GM12878 (cell line): ENCODE measurements around the gene SRP68. TPM values are rescaled to one million over a fixed set of nuclear protein-coding genes. Genes with fewer than 3 reads are reported as not detected.

Experiments used
- ATAC-seq: fragments of 200-7000 bp; cut with Tn5 transposase; 3 replicates; pipeline ENCODE4 v1.9.1; 2020; ENCODE audit warnings: mild to moderate bottlenecking, moderate library complexity
- BruUV-seq: library from RNA; stranded (reverse); fragments of 400-500 nt; replicated peaks from 2 replicates; lab custom pipeline; 2021; lab: Mats Ljungman, UMichigan
- CTCF ChIA-PET: fragments of 300-600 bp; sonication (Branson Sonifier 250); formaldehyde crosslinking; extraction: SDS; loops from one replicate; lab custom pipeline; 2021; ENCODE audit warnings: inconsistent platforms; lab: Yijun Ruan, JAX
- POLR2A ChIA-PET: fragments of 350-600 bp; formaldehyde crosslinking; extraction: SDS; loops from one replicate; lab custom pipeline; 2021; ENCODE audit warnings: inconsistent platforms; lab: Charles Lee
- RAD21 ChIA-PET: fragments of 300-600 bp; sonication (Branson Sonifier 250); formaldehyde crosslinking; loops from one replicate; lab custom pipeline; 2023; ENCODE audit warnings: antibody characterized with exemption; ENCODE audit not compliant: unreplicated experiment; lab: Charles Lee
- SMC1A ChIA-PET: fragments of 300-600 bp; sonication (Branson Sonifier 250); formaldehyde crosslinking; loops from one replicate; lab custom pipeline; 2023; ENCODE audit not compliant: unreplicated experiment, uncharacterized antibody; lab: Charles Lee
- DNase-seq: peaks from one replicate; pipeline ENCODE4 v3.0.0-alpha.2; 2011; ENCODE audit warnings: low read depth, low spot score
- FAIRE-seq: peaks from 3 replicates; lab custom pipeline; 2011; peaks lifted over from hg19 to GRCh38; lab: Jason Lieb, UNC
- H2AFZ ChIP-seq: 2 replicates; pipeline ENCODE4 v1.6.0; 2011; ENCODE audit warnings: low read depth, low read length, control low read depth; ENCODE audit not compliant: control insufficient read depth
- H3K27ac ChIP-seq: 2 replicates; pipeline ENCODE4 v1.5.1; 2011; ENCODE audit warnings: control low read depth; ENCODE audit not compliant: control insufficient read depth, insufficient read depth
- H3K27me3 ChIP-seq, 2 experiments: replicated peaks in 1 of 2; 2 replicates each; pipeline versions ENCODE4 v1.6.0 to v1.6.1; 2011; ENCODE audit warnings: low read length in 1 of 2; ENCODE audit not compliant: control insufficient read depth in 2 of 2, insufficient read depth in 2 of 2
- H3K36me3 ChIP-seq, 2 experiments: 2 replicates each; pipeline ENCODE4 v1.5.1; 2011; ENCODE audit warnings: low read length in 1 of 2; ENCODE audit not compliant: control insufficient read depth in 2 of 2, insufficient read depth in 2 of 2
- H3K4me1 ChIP-seq: 2 replicates; pipeline ENCODE4 v1.6.1; 2011; ENCODE audit warnings: mild to moderate bottlenecking, low read length, moderate library complexity, mixed read lengths; ENCODE audit not compliant: control insufficient read depth, insufficient read depth
- H3K4me2 ChIP-seq: 2 replicates; pipeline ENCODE4 v1.6.0; 2011; ENCODE audit warnings: control low read depth; ENCODE audit not compliant: control insufficient read depth, insufficient read depth
- H3K4me3 ChIP-seq: fragments of 200-600 bp; sonication (generic); 2 replicates; pipeline ENCODE4 v1.5.1; 2016
- H3K79me2 ChIP-seq: 2 replicates; pipeline ENCODE4 v1.6.0; 2011; ENCODE audit warnings: low read length; ENCODE audit not compliant: control insufficient read depth, insufficient read depth
- H3K9ac ChIP-seq: 2 replicates; pipeline ENCODE4 v1.8.0; 2011; ENCODE audit warnings: low read length, control low read depth, mixed read lengths; ENCODE audit not compliant: control insufficient read depth, insufficient read depth
- H3K9me3 ChIP-seq: replicated peaks from 3 replicates; pipeline ENCODE4 v1.5.1; 2011; ENCODE audit warnings: mild to moderate bottlenecking, low read length; ENCODE audit not compliant: control insufficient read depth, insufficient read depth
- H4K20me1 ChIP-seq: 2 replicates; pipeline ENCODE4 v1.6.0; 2011; ENCODE audit not compliant: control insufficient read depth, insufficient read depth
- BCL3 ChIP-seq: IDR thresholded peaks from 2 replicates; pipeline ENCODE4 v1.6.1; 2011; ENCODE audit warnings: borderline replicate concordance, low read depth, mild to moderate bottlenecking, moderate library complexity, low read length; ENCODE audit not compliant: insufficient read depth, poor library complexity, severe bottlenecking
- CUX1 ChIP-seq: IDR thresholded peaks from 2 replicates; pipeline ENCODE4 v1.6.1; 2012; ENCODE audit warnings: improper control_type of control experiment, low read depth, low read length; ENCODE audit not compliant: insufficient replicate concordance
- EZH2 ChIP-seq: IDR thresholded peaks from 2 replicates; pipeline ENCODE4 v1.6.1; 2012; ENCODE audit warnings: low read depth, mild to moderate bottlenecking, control low read depth, inconsistent platforms, low read length, borderline replicate concordance; ENCODE audit not compliant: control insufficient read depth
- IKZF2 ChIP-seq, 2 experiments: fragments of 450-650 bp; IDR thresholded peaks; 2 replicates each; pipeline ENCODE4 v1.6.1; 2017; ENCODE audit warnings: mild to moderate bottlenecking in 2 of 2, moderate library complexity in 2 of 2
- JUNB ChIP-seq: IDR thresholded peaks from 2 replicates; pipeline ENCODE4 v1.6.1; 2016; ENCODE audit warnings: antibody characterized with exemption, mild to moderate bottlenecking
- MXI1 ChIP-seq: fragments of 150-350 bp; IDR thresholded peaks from 2 replicates; pipeline ENCODE4 v1.6.1; 2011; ENCODE audit warnings: low read depth, mild to moderate bottlenecking, inconsistent platforms, low read length, improper control_type of control experiment
- PAX5 ChIP-seq: IDR thresholded peaks from 2 replicates; pipeline ENCODE4 v1.6.1; 2011; ENCODE audit warnings: low read depth, low read length, borderline replicate concordance
- RUNX3 ChIP-seq: IDR thresholded peaks from 2 replicates; pipeline ENCODE4 v1.6.1; 2012; ENCODE audit warnings: low read length, inconsistent platforms
- SIN3A ChIP-seq: IDR thresholded peaks from 2 replicates; pipeline ENCODE4 v1.6.1; 2012; ENCODE audit warnings: low read depth, low read length, improper control_type of control experiment
- SP1 ChIP-seq: IDR thresholded peaks from one replicate; pipeline ENCODE4 v1.6.1; 2011; ENCODE audit warnings: low read depth, low read length
- SPI1 ChIP-seq: IDR thresholded peaks from 2 replicates; pipeline ENCODE4 v1.6.1; 2011; ENCODE audit warnings: low read depth, mild to moderate bottlenecking, low read length, moderate library complexity, borderline replicate concordance; ENCODE audit not compliant: insufficient read depth
- ZNF24 ChIP-seq: fragments of 450-650 bp; IDR thresholded peaks from 2 replicates; pipeline ENCODE4 v1.6.1; 2017; ENCODE audit warnings: antibody characterized with exemption, mild to moderate bottlenecking
- WGBS: methylation state at CpG from one replicate; pipeline ENCODE4 v1.1.6; 2016; ENCODE audit warnings: low lambda C conversion rate; ENCODE audit not compliant: insufficient replicate concordance, insufficient coverage; ENCODE audit errors: missing lambda C conversion rate; 5-methylcytosine and 5-hydroxymethylcytosine counted together
- in situ Hi-C: fragments of 300-500 bp; cut with MboI; formaldehyde crosslinking; loops from 9 replicates; pipeline ENCODE4 v1.14.3; 2018; ENCODE audit warnings: mixed read lengths
- intact Hi-C: fragments of 100-400 bp; cut with micrococcal nuclease; formaldehyde crosslinking; loops from one replicate; pipeline ENCODE4 v1.14.2; 2022; ENCODE audit not compliant: unreplicated experiment
- polyA plus RNA-seq, 11 experiments: library from polyadenylated mRNA; depleted of rRNA in 4 of 11; unstranded in 6 of 11; stranded (reverse) in 5 of 11; fragments of >200 nt; fragmentation: Nextera tagmentation in 4 of 11; fragmentation: Illumina TruSeq in 1 of 11; extraction: Ambion mirVana in 4 of 11; extraction: Trizol in 1 of 11; gene quantifications; 1 replicate in 1 of 11; 2 replicates in 10 of 11; pipeline versions ENCODE4 v1.2.1 to v1.2.3, GENCODE V29; 2011 to 2016; ENCODE audit warnings: inconsistent platforms in 2 of 11, missing spikeins in 2 of 11, low read depth in 1 of 11
- total RNA-seq, 4 experiments: library from RNA; depleted of rRNA in 3 of 4; stranded (reverse); fragments of >200 nt in 3 of 4; fragmentation: Illumina TruSeq in 1 of 4; extraction: Trizol in 1 of 4; gene quantifications; 2 replicates each; pipeline versions ENCODE4 v1.2.1 to v1.2.3, GENCODE V29; 2013 to 2021
- TF ChIP-seq, protein P1 (sequence below): fragments of 450-650 bp; IDR thresholded peaks from 2 replicates; pipeline ENCODE4 v1.6.1; 2017; ENCODE audit warnings: borderline replicate concordance
- TF ChIP-seq, protein P2 (sequence below): fragments of 450-650 bp; IDR thresholded peaks from 2 replicates; pipeline ENCODE4 v1.6.1; 2016; ENCODE audit warnings: mild to moderate bottlenecking

The SRP68 gene
- total and polyA plus RNA-seq, 10 of the 15 experiments (the other 5 are each of a cell fraction or from before 2014, with no cell fraction given), result 24.7 to 89.7 (median 62.7) TPM

DNA sequence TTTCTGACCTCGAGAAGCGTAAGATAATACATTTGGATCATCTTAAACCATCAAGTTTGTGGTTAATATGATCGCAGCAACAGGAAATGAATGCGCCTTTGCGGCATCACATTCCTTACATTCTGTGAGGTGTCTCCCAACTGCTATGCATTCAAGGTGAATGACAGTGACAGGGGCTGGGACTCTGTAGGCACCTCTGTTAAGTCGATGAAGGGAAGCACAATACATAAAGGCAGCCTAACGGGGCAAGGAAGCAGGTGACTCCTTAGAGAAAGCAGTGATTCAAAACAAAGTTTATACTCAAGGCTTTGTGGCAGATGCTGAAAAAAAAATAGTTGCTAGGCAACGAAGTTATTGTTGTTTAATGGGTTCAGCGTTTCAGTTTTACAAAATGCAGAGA is 23.6 kb downstream of the SRP68 start (continued):
- TF ChIP-seq SP1, result no peak
- no peak for TF ChIP-seq JUNB
- TF ChIP-seq MXI1, result no peak
- no peak for TF ChIP-seq EZH2
- no peak for TF ChIP-seq IKZF2 (IDR thresholded peaks at IDR 0.05)
- no peak for TF ChIP-seq PAX5
- TF ChIP-seq, protein P1, sequence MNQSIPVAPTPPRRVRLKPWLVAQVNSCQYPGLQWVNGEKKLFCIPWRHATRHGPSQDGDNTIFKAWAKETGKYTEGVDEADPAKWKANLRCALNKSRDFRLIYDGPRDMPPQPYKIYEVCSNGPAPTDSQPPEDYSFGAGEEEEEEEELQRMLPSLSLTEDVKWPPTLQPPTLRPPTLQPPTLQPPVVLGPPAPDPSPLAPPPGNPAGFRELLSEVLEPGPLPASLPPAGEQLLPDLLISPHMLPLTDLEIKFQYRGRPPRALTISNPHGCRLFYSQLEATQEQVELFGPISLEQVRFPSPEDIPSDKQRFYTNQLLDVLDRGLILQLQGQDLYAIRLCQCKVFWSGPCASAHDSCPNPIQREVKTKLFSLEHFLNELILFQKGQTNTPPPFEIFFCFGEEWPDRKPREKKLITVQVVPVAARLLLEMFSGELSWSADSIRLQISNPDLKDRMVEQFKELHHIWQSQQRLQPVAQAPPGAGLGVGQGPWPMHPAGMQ, result no peak
- no peak for TF ChIP-seq ZNF24
- TF ChIP-seq, all 136 proteins: peak for 0

- Histone ChIP-seq H3K4me3 (no peak overlapping the region), H2AFZ (no peak overlapping the region), H3K4me2 (peak overlapping the region; percentile 41; the same call in 1 of the 2 replicates), H3K36me3 (peaks cover 39 to 46% of the 10 kb centered on the region in 2 experiments), H3K79me2 (no peaks in the 10 kb centered on the region), H3K4me1 (peaks cover 11% of the 10 kb centered on the region), H3K27ac (peak overlapping the region; percentile 25; the same call in 1 of the 2 replicates), H3K27me3 (no peaks in the 10 kb centered on the region), H4K20me1 (no peaks in the 10 kb centered on the region), H3K9ac (no peak overlapping the region), H3K9me3 (no peaks in the 10 kb centered on the region)
- in situ Hi-C loops (no loop called here), intact Hi-C loops (no loop called here)
- ChIA-PET CTCF (no interaction called here), SMC1A (no interaction called here), POLR2A (no interaction called here), RAD21 (no interaction called here)
- no peak for DNase-seq
- BruUV-seq, result no TSS peak
- FAIRE-seq, result no peak
- ATAC-seq, result peak; percentile 90
- 44% methylated on average over 9 of the region's 9 CpGs for WGBS
- no peak for TF ChIP-seq BCL3
- no peak for TF ChIP-seq CUX1
- TF ChIP-seq SPI1, result peak; percentile 82; the same call in 1 of the 2 replicates
- TF ChIP-seq, protein P2, sequence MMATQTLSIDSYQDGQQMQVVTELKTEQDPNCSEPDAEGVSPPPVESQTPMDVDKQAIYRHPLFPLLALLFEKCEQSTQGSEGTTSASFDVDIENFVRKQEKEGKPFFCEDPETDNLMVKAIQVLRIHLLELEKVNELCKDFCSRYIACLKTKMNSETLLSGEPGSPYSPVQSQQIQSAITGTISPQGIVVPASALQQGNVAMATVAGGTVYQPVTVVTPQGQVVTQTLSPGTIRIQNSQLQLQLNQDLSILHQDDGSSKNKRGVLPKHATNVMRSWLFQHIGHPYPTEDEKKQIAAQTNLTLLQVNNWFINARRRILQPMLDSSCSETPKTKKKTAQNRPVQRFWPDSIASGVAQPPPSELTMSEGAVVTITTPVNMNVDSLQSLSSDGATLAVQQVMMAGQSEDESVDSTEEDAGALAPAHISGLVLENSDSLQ, result no peak
- TF ChIP-seq RUNX3, result peak; percentile 47; the same call in 1 of the 2 replicates
- TF ChIP-seq SIN3A, result no peak
Observed at GRCh38 chr17:76048025-76048605, 24.2 kb downstream of the SRP68 start.
